ENCODE measurements around the gene USP1. TPM values are rescaled to one million over a fixed set of nuclear protein-coding genes. Genes with fewer than 3 reads are reported as not detected.

USP1 gene
- total RNA-seq, 4 donors from 2014 or later: 11.8 to 23.4 (median 17.3) TPM

DNA sequence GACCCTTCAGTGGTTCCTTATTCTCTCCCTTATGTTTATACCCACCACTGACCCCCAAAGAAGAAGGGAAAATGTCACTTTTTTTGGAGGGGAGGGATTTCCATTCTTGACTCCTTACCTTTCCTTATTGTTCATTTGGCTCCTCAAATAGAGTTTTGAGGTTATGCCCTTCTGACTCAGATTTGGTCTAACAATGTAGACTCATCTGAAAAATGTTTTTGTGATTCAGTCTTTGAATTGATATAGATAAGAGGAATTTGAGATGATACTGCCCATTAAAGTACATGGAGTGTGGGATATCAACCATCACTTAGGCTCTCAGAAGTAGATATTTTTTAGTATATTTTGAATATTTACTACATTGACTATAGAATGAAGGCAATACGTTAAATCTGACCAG is 16.1 kb downstream of the USP1 start:
- no peak overlapping the region for H3K4me3 ChIP-seq
- intact Hi-C loops (cut with DNase I; ENCODE audit: low total_unique reads): no loop called here
- DNase-seq: no peak
- H3K27ac ChIP-seq: no peak overlapping the region
- no peak for ATAC-seq
- no peaks in the 10 kb centered on the region for H3K27me3 ChIP-seq
- in situ Hi-C loops (cut with MboI; ENCODE audit: low sequenced_read_pairs in 4 of 4): no loop called here
- TF ChIP-seq POLR2A (IDR thresholded peaks at IDR 0.05): no peak
- TF ChIP-seq CTCF (IDR thresholded peaks at IDR 0.05 in 4 of 5, conservative IDR thresholded peaks at IDR 0.05 in 1 of 5): no peak
- H3K36me3 ChIP-seq: peaks cover 0 to 29% of the 10 kb centered on the region in 2 donors
- no peaks in the 10 kb centered on the region for H3K4me1 ChIP-seq
- no peaks in the 10 kb centered on the region for H3K9me3 ChIP-seq

DNA sequence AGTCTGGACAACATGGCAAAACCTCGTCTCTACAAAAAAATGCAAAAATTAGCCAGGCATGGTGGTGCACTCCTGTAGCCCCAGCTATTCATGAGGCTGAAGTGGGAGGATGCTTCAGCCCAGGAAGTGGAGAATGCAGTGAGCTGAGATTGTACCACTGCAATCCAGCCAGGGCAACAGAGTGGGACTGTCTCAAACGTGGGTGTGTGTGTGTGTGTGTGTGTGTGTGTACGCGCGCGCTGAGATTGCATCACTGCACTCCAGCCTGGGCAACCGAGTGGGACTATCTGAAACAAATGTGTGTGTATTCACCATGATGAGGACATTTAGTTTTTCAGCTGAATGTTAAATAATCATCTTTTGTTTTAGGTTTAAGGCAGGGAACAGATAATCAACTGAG is 21.1 kb downstream of the USP1 start:
- TF ChIP-seq POLR2A (IDR thresholded peaks at IDR 0.05): no peak
- TF ChIP-seq CTCF (IDR thresholded peaks at IDR 0.05 in 4 of 5, conservative IDR thresholded peaks at IDR 0.05 in 1 of 5): no peak
- H3K27ac ChIP-seq: no peak overlapping the region
- H3K27me3 ChIP-seq: no peaks in the 10 kb centered on the region
- H3K4me3 ChIP-seq: no peak overlapping the region
- intact Hi-C loops (cut with DNase I; ENCODE audit: low total_unique reads): no loop called here
- in situ Hi-C loops (cut with MboI; ENCODE audit: low sequenced_read_pairs in 4 of 4): no loop called here
- no peaks in the 10 kb centered on the region for H3K4me1 ChIP-seq
- DNase-seq: no peak
- H3K9me3 ChIP-seq: no peaks in the 10 kb centered on the region
- H3K36me3 ChIP-seq: no peaks in the 10 kb centered on the region
- ATAC-seq: no peak

- intact Hi-C loops (cut with DNase I; ENCODE audit: low total_unique reads) (no loop called here), in situ Hi-C loops (cut with MboI; ENCODE audit: low sequenced_read_pairs in 4 of 4) (no loop called here)
- Histone ChIP-seq H3K36me3 (no peaks in the 10 kb centered on the region), H3K4me3 (no peak overlapping the region), H3K27me3 (no peaks in the 10 kb centered on the region), H3K9me3 (no peaks in the 10 kb centered on the region), H3K27ac (no peak overlapping the region), H3K4me1 (no peaks in the 10 kb centered on the region)
- TF ChIP-seq CTCF (IDR thresholded peaks at IDR 0.05 in 4 of 5, conservative IDR thresholded peaks at IDR 0.05 in 1 of 5) (no peak), POLR2A (IDR thresholded peaks at IDR 0.05) (no peak)
- no peak for ATAC-seq
- no peak for DNase-seq
Measured at GRCh38 chr1:62462370-62462769, 25.5 kb downstream of the USP1 start.

DNA sequence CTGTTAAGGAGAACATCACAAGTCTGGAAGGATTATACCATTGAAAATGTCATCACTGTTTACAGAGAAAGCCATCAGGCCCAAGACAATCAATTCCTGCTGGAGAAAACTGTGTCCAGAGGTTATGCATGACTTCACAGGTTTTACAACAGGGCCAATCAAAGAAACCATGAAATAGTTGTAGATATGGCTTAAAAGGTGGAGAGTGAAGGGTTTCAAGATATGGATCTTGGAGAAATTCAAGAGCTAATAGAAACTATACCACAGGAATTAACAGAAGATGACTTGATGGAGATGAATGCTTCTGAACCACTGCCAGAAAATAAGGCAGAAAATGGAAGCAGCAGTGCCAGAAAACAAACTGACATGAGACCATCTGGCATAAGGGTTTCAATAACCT is 30.2 kb downstream of the USP1 start:
- DNase-seq (no peak), ATAC-seq (no peak)
- no peaks in the 10 kb centered on the region for H3K27me3 ChIP-seq
- peaks cover 0 to 9% of the 10 kb centered on the region in 2 donors for H3K36me3 ChIP-seq
- in situ Hi-C loops (cut with MboI; ENCODE audit: low sequenced_read_pairs in 4 of 4) (no loop called here), intact Hi-C loops (cut with DNase I; ENCODE audit: low total_unique reads) (no loop called here)
- H3K4me3 ChIP-seq: no peak overlapping the region
- H3K4me1 ChIP-seq: no peaks in the 10 kb centered on the region
- TF ChIP-seq POLR2A (IDR thresholded peaks at IDR 0.05): no peak
- no peak for TF ChIP-seq CTCF (IDR thresholded peaks at IDR 0.05 in 4 of 5, conservative IDR thresholded peaks at IDR 0.05 in 1 of 5)
- H3K27ac ChIP-seq: no peak overlapping the region
- no peaks in the 10 kb centered on the region for H3K9me3 ChIP-seq

DNA sequence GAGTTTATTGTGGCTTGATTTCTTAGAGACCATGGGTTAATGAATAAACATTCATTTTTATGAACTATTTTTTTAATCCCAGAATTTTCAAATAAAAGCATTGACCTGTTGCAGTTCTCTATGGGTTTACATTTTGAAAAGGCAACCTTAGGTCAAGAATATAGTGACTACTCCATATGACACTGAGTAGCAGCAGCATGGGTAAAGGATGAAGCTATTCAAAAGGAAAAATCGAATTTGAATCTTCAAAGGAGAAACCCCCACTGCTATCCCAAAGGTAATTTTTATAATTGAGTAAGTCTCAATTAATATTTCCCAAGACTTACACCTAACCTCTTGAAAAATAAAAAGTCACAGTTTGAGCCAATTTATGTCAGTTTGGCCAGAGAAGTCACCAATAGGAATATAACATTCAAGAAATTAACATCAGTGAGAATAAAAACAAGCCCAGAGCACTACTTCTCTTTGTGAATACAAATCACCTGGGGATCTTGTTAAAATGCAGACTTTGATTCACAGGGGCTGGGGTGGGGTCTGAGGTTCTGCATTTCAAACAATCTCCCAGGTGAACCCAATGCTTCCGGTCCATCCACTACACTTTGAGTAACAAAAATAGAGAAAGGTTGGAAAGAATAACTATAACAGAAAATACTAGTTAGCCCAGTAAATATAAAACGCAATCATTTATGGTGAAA is 39.8 kb downstream of the USP1 start:
- Histone ChIP-seq H3K27me3 (no peaks in the 10 kb centered on the region), H3K4me1 (no peaks in the 10 kb centered on the region), H3K27ac (no peak overlapping the region), H3K9me3 (no peaks in the 10 kb centered on the region), H3K36me3 (peaks cover 0 to 25% of the 10 kb centered on the region in 2 donors), H3K4me3 (no peak overlapping the region)
- no peak for TF ChIP-seq POLR2A (IDR thresholded peaks at IDR 0.05)
- TF ChIP-seq CTCF (IDR thresholded peaks at IDR 0.05 in 4 of 5, conservative IDR thresholded peaks at IDR 0.05 in 1 of 5): no peak
- ATAC-seq (no peak), DNase-seq (no peak)
- in situ Hi-C loops (cut with MboI; ENCODE audit: low sequenced_read_pairs in 4 of 4): no loop called here
- intact Hi-C loops (cut with DNase I; ENCODE audit: low total_unique reads): no loop called here

Data from gastrocnemius medialis (tissue), 4 donors.